Skeletal muscle tissue (tissue), 4 donors: Measurements from ENCODE around the gene CYP2A7. TPM values are rescaled to one million over a fixed set of nuclear protein-coding genes. Genes with fewer than 3 reads are reported as not detected.
"Not testable (repeated sequence)": the region's sequence is repeated elsewhere in the genome, so short reads cannot be mapped to it uniquely, and the experiment has no call there.

ENCODE experiments used
- H3K27ac ChIP-seq: one replicate; pipeline ENCODE4 v1.7.0; 2013; ENCODE audit warnings: mild to moderate bottlenecking, low read depth, low read length, inconsistent platforms
- H3K27me3 ChIP-seq, 3 donors: one replicate each; pipeline ENCODE4 v1.7.0; 2013; ENCODE audit warnings: low read length in 3 of 3; ENCODE audit not compliant: control insufficient read depth in 3 of 3, insufficient read depth in 3 of 3
- H3K36me3 ChIP-seq, 3 donors: one replicate each; pipeline ENCODE4 v1.7.0; 2013; ENCODE audit warnings: low read length in 3 of 3; ENCODE audit not compliant: control insufficient read depth in 3 of 3, insufficient read depth in 3 of 3
- H3K4me1 ChIP-seq, 3 donors: one replicate each; pipeline ENCODE4 v1.7.0; 2013; ENCODE audit warnings: low read length in 3 of 3, mild to moderate bottlenecking in 3 of 3; ENCODE audit not compliant: control insufficient read depth in 3 of 3, insufficient read depth in 3 of 3
- H3K4me3 ChIP-seq, 3 donors: one replicate each; pipeline ENCODE4 v1.7.0; 2013; ENCODE audit warnings: low read length in 3 of 3
- H3K9ac ChIP-seq, 3 donors: one replicate each; pipeline ENCODE4 v1.7.0; 2013; ENCODE audit warnings: low read length in 3 of 3, mild to moderate bottlenecking in 3 of 3, moderate library complexity in 2 of 3, low read depth in 1 of 3
- H3K9me3 ChIP-seq, 3 donors: one replicate each; pipeline ENCODE4 v1.7.0; 2013; ENCODE audit warnings: low read length in 3 of 3; ENCODE audit not compliant: control insufficient read depth in 3 of 3
- total RNA-seq: library from RNA; depleted of rRNA; stranded (reverse); fragments of >200 nt; gene quantifications from one replicate; pipeline ENCODE4 v1.2.3, GENCODE V29; 2014
- donor health status: Osteomylitis.

Gene CYP2A7
- total RNA-seq, result not detected

GRCh38 chr19:40882062-40882461 is at the start of gene CYP2A7:
CYP2A7 (minus strand) TSS chr19:40882231; CDS start chr19:40882210, 21 bp downstream.
- not testable (repeated sequence) for H3K4me1 ChIP-seq, H3K9ac ChIP-seq, H3K27ac ChIP-seq, H3K9me3 ChIP-seq, H3K4me3 ChIP-seq, H3K27me3 ChIP-seq, H3K36me3 ChIP-seq

- H3K4me3 ChIP-seq, H3K4me1 ChIP-seq, H3K9ac ChIP-seq, H3K36me3 ChIP-seq, H3K27ac ChIP-seq, H3K9me3 ChIP-seq, H3K27me3 ChIP-seq: not testable (repeated sequence)
Measured at GRCh38 chr19:40930799-40931198, 48.8 kb upstream of the CYP2A7 start.

GRCh38 chr19:40929942-40930341 is 47.9 kb upstream of the CYP2A7 start:
- H3K36me3 ChIP-seq, H3K9me3 ChIP-seq, H3K4me3 ChIP-seq, H3K9ac ChIP-seq, H3K4me1 ChIP-seq, H3K27me3 ChIP-seq, H3K27ac ChIP-seq: not testable (repeated sequence)

GRCh38 chr19:40928850-40929249 is 46.8 kb upstream of the CYP2A7 start:
- H3K4me1 ChIP-seq, result no peaks in the 10 kb centered on the region
- no peaks in the 10 kb centered on the region for H3K36me3 ChIP-seq
- H3K9ac ChIP-seq, result no peak overlapping the region
- H3K27ac ChIP-seq, result no peak overlapping the region
- no peaks in the 10 kb centered on the region for H3K9me3 ChIP-seq
- H3K27me3 ChIP-seq, result peaks cover 0 to 5% (median 3%) of the 10 kb centered on the region in 3 donors
- H3K4me3 ChIP-seq, result no peak overlapping the region

GRCh38 chr19:40927567-40927966 is 45.5 kb upstream of the CYP2A7 start:
- no peaks in the 10 kb centered on the region for H3K36me3 ChIP-seq
- peaks cover 0 to 5% (median 3%) of the 10 kb centered on the region in 3 donors for H3K27me3 ChIP-seq
- no peak overlapping the region for H3K4me3 ChIP-seq
- no peaks in the 10 kb centered on the region for H3K4me1 ChIP-seq
- H3K9ac ChIP-seq, result no peak overlapping the region
- no peak overlapping the region for H3K27ac ChIP-seq
- no peaks in the 10 kb centered on the region for H3K9me3 ChIP-seq

- not testable (repeated sequence) for H3K9ac ChIP-seq, H3K4me1 ChIP-seq, H3K27ac ChIP-seq, H3K9me3 ChIP-seq, H3K36me3 ChIP-seq, H3K4me3 ChIP-seq, H3K27me3 ChIP-seq
Measured at GRCh38 chr19:40926276-40926675, 44.2 kb upstream of the CYP2A7 start.

GRCh38 chr19:40923934-40924391 is 41.9 kb upstream of the CYP2A7 start:
- Histone ChIP-seq H3K9ac (no peak overlapping the region), H3K27me3 (no peaks in the 10 kb centered on the region), H3K4me1 (no peaks in the 10 kb centered on the region), H3K4me3 (no peak overlapping the region), H3K9me3 (peaks cover 0 to 8% (median 0%) of the 10 kb centered on the region in 3 donors), H3K27ac (no peak overlapping the region), H3K36me3 (no peaks in the 10 kb centered on the region)

- not testable (repeated sequence) for H3K9me3 ChIP-seq, H3K4me3 ChIP-seq, H3K27me3 ChIP-seq, H3K36me3 ChIP-seq, H3K4me1 ChIP-seq, H3K27ac ChIP-seq, H3K9ac ChIP-seq
Measured at GRCh38 chr19:40922237-40923160, 40.5 kb upstream of the CYP2A7 start.

- Histone ChIP-seq H3K27ac (no peak overlapping the region), H3K4me1 (no peaks in the 10 kb centered on the region), H3K4me3 (no peak overlapping the region), H3K36me3 (no peaks in the 10 kb centered on the region), H3K9me3 (peaks cover 0 to 8% (median 0%) of the 10 kb centered on the region in 3 donors), H3K9ac (no peak overlapping the region), H3K27me3 (no peaks in the 10 kb centered on the region)
Measured at GRCh38 chr19:40921005-40921897, 39.2 kb upstream of the CYP2A7 start.
